ENCODE data around the gene FNBP1L.
"Not testable (repeated sequence)": the region's sequence is repeated elsewhere in the genome, so short reads cannot be mapped to it uniquely, and the experiment has no call there.

FNBP1L gene

DNA sequence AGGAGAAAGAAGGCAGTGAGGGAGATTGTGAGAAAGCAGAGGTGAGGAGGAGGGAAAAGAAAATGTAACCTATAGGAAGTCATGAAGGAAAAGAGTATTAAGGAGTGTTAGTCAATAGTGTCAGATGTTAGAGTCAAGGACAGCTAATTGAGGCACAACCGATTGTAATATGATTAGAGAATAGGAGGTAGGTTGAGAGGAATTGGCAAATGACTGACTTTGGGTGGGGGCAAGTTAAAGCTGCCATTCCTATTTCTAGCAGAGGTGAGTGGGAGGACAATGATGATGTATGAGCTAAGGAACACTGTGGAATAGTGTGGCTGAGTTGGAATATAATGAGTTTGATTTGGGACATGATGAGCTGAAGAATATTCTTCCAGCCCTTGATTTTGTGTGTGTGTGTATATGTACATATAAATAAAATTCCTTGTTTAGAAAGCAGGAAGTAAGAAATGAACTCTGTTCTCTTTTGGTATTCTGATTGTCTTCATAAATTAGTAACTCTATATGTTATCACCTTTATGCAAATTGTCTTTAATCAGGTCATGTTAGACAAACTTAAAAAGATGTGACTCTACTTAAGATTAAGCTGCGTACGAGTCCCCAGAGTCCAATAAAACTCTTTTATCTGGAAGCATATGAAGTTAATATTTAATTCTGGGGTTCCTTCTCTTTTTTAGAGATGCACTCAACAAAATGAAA, 98.4 kb downstream of the FNBP1L start:
- no peak overlapping the region for H3K27ac ChIP-seq
- H3K4me3 ChIP-seq (ENCODE audit: low read depth, low read length): no peak overlapping the region
- H3K9ac ChIP-seq: no peak overlapping the region
- no peaks in the 10 kb centered on the region for H3K36me3 ChIP-seq (ENCODE audit: control insufficient read depth, insufficient read depth, low read length)
- H3K9me3 ChIP-seq (ENCODE audit: control insufficient read depth, low read length): no peaks in the 10 kb centered on the region
- no peaks in the 10 kb centered on the region for H3K4me1 ChIP-seq
- H3K79me2 ChIP-seq: no peaks in the 10 kb centered on the region
- no peaks in the 10 kb centered on the region for H3K27me3 ChIP-seq (ENCODE audit: control insufficient read depth, insufficient read depth, low read length)
- TF ChIP-seq, protein P1, sequence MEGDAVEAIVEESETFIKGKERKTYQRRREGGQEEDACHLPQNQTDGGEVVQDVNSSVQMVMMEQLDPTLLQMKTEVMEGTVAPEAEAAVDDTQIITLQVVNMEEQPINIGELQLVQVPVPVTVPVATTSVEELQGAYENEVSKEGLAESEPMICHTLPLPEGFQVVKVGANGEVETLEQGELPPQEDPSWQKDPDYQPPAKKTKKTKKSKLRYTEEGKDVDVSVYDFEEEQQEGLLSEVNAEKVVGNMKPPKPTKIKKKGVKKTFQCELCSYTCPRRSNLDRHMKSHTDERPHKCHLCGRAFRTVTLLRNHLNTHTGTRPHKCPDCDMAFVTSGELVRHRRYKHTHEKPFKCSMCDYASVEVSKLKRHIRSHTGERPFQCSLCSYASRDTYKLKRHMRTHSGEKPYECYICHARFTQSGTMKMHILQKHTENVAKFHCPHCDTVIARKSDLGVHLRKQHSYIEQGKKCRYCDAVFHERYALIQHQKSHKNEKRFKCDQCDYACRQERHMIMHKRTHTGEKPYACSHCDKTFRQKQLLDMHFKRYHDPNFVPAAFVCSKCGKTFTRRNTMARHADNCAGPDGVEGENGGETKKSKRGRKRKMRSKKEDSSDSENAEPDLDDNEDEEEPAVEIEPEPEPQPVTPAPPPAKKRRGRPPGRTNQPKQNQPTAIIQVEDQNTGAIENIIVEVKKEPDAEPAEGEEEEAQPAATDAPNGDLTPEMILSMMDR (IDR thresholded peaks at IDR 0.05): no peak
- no peak overlapping the region for H2AFZ ChIP-seq
- H3K4me2 ChIP-seq (ENCODE audit: low read length): no peak overlapping the region

DNA sequence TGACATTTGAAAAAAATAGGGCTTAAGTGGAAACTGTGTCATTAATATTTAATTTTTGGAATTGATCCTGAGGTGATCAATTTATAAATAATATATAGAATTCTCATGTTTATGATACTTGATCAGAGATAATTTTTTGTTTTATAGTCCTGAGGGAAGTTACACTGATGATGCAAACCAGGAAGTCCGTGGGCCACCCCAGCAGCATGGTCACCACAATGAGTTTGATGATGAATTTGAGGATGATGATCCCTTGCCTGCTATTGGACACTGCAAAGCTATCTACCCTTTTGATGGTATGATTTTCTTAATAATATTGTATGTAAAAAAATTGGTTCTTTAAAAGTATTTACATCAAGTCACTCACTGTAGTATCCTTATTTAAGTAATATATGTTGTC, 101.2 kb downstream of the FNBP1L start:
- Histone ChIP-seq H3K27ac (no peak overlapping the region), H3K79me2 (no peaks in the 10 kb centered on the region), H3K4me1 (peaks cover 6% of the 10 kb centered on the region), H3K36me3 (ENCODE audit: control insufficient read depth, insufficient read depth, low read length) (no peaks in the 10 kb centered on the region), H3K4me3 (ENCODE audit: low read depth, low read length) (no peak overlapping the region), H3K9ac (no peak overlapping the region), H3K4me2 (ENCODE audit: low read length) (no peak overlapping the region), H3K9me3 (ENCODE audit: control insufficient read depth, low read length) (no peaks in the 10 kb centered on the region), H3K27me3 (ENCODE audit: control insufficient read depth, insufficient read depth, low read length) (no peaks in the 10 kb centered on the region), H2AFZ (no peak overlapping the region)
- TF ChIP-seq, protein P1 (IDR thresholded peaks at IDR 0.05): no peak

DNA sequence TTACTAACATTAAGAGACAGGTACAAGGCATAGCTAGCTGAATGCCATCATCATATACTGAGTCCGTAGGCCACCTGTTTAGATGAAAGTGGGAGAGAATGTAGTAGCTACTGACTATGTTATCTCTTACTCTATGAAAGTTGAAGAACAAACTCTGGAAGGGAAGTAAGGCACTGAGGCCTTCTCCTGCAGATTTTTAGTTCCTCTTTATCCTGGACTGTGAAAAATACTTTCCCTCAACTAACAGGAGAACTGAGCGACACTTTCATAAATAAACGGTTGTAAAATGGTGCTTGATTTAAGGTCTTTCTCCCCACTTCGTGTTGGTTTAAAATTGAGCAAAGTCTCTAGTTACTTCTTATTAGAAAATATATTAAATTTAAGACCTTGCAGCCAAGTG, 101.9 kb downstream of the FNBP1L start:
- Histone ChIP-seq H3K36me3 (ENCODE audit: control insufficient read depth, insufficient read depth, low read length) (no peaks in the 10 kb centered on the region), H3K4me1 (peaks cover 7% of the 10 kb centered on the region), H3K4me3 (ENCODE audit: low read depth, low read length) (no peak overlapping the region), H3K4me2 (ENCODE audit: low read length) (no peak overlapping the region), H2AFZ (no peak overlapping the region), H3K27me3 (ENCODE audit: control insufficient read depth, insufficient read depth, low read length) (no peaks in the 10 kb centered on the region), H3K27ac (no peak overlapping the region), H3K79me2 (no peaks in the 10 kb centered on the region), H3K9me3 (ENCODE audit: control insufficient read depth, low read length) (no peaks in the 10 kb centered on the region), H3K9ac (no peak overlapping the region)
- TF ChIP-seq, protein P1 (IDR thresholded peaks at IDR 0.05): no peak

DNA sequence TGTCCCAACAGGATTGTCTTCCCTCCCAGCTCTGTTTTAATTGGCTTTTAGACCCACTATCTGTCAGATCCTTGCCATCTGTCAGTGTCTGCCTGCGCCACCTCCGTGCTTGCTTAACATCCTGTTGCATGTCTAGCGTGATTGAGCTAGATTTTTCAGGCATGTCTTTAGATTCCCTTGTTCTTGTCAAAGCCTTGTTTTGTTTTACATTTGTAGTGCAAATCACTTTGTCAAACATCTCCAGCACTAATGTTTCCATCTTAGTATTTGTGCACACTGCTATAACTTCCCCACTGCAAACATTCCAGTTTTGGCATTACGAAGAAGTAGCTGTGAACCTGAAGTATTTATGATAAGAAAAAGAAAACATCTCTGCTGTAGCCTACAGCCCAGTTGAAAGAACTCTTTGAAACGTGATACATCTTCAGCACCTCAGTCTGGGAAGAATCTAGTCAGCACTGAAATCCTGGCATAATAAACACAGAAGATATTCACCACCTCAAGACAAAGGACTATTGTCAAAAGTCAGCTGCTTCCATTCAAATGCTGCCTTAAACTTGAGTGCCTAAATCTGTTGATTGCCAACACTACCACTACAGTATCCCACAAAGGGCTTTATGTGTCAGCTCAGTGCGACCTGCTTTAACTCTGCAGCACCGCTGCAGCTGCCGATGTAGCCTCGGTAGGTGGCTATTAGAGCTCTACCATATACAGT, 105.0 kb downstream of the FNBP1L start:
- H3K4me2 ChIP-seq (ENCODE audit: low read length): peak overlapping the region; percentile 39
- H3K27me3 ChIP-seq (ENCODE audit: control insufficient read depth, insufficient read depth, low read length): no peaks in the 10 kb centered on the region
- H3K36me3 ChIP-seq (ENCODE audit: control insufficient read depth, insufficient read depth, low read length): no peaks in the 10 kb centered on the region
- H3K9me3 ChIP-seq (ENCODE audit: control insufficient read depth, low read length): no peaks in the 10 kb centered on the region
- H3K4me1 ChIP-seq: peaks cover 13% of the 10 kb centered on the region
- no peak overlapping the region for H2AFZ ChIP-seq
- peak overlapping the region; percentile 39 for H3K27ac ChIP-seq
- no peaks in the 10 kb centered on the region for H3K79me2 ChIP-seq
- TF ChIP-seq, protein P1 (IDR thresholded peaks at IDR 0.05): no peak
- H3K9ac ChIP-seq: no peak overlapping the region
- no peak overlapping the region for H3K4me3 ChIP-seq (ENCODE audit: low read depth, low read length)

DNA sequence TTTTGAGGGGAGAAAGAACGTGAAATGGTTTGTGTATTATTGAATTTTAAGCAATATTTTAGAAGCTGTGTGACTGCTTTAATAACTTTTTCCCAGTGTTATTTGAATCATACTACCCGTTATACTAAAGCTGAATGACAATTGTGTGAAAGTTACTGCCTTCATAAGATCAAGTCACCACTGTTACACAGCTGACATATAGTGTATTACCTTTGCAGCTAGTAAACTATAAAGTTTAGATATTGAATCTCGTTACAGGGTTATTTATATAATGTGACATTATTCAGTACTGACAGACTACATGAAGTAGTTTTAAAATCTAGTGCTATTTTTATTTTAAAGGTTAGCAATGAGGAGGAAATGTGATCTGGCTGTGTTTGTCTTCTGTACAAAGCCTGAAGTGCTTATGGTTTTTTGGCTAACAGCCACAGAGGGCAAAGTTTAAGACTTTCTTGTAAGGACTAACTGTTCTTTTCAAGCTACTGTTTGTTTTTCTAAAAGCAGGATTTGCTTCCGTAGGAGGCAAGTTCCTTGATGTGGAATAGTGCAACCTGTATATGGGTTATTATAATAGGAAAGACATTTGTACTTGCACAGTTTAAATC, 106.1 kb downstream of the FNBP1L start:
- H3K4me1 ChIP-seq: peaks cover 13% of the 10 kb centered on the region
- not testable (repeated sequence) for H3K27me3 ChIP-seq (ENCODE audit: control insufficient read depth, insufficient read depth, low read length); H3K9me3 ChIP-seq (ENCODE audit: control insufficient read depth, low read length); H3K36me3 ChIP-seq (ENCODE audit: control insufficient read depth, insufficient read depth, low read length); H3K9ac ChIP-seq; H3K4me3 ChIP-seq (ENCODE audit: low read depth, low read length); H2AFZ ChIP-seq; H3K79me2 ChIP-seq
- peak overlapping the region; percentile 14 for H3K4me2 ChIP-seq (ENCODE audit: low read length)
- peak overlapping the region; percentile 21 for H3K27ac ChIP-seq

Measured in parathyroid adenoma (tissue), 2 donors.